CD4-positive, alpha-beta T cell treated with Interleukin-4 for 1 hour (primary cell): ENCODE data around the gene FGA.

Source experiments
- DNase-seq, 2 donors: peaks; one replicate each; pipeline ENCODE4 v3.0.0-alpha.2; 2020 to 2022

Gene FGA

GRCh38 chr4:154590329-154591006 is at the start of gene FGA:
TSS of gene FGA (minus strand) at chr4:154590742. CDS start at chr4:154590687, 55 bp downstream.
- DNase-seq, result no peak

- no peak for DNase-seq
These were observed 43.5 kb upstream of the FGA start for GRCh38 chr4:154634058-154634457.

- no peak for DNase-seq
These were observed 41.3 kb upstream of the FGA start for GRCh38 chr4:154631828-154632227.

GRCh38 chr4:154630324-154630723 is 39.8 kb upstream of the FGA start:
- DNase-seq, result no peak

- DNase-seq, result peak; percentile 21 to 35
These were observed 36.4 kb upstream of the FGA start for GRCh38 chr4:154626793-154627484.

- DNase-seq, result no peak
These were observed 35.4 kb upstream of the FGA start for GRCh38 chr4:154625971-154626370.

GRCh38 chr4:154623995-154624394 is 33.5 kb upstream of the FGA start:
- no peak for DNase-seq

- no peak for DNase-seq
These were observed 32.9 kb upstream of the FGA start for GRCh38 chr4:154623436-154623835.

- DNase-seq, result peak in 1 of 2 donors; percentile 52
These were observed 32.1 kb upstream of the FGA start for GRCh38 chr4:154622598-154622997.

- no peak for DNase-seq
These were observed 29.6 kb upstream of the FGA start for GRCh38 chr4:154620111-154620510.

- DNase-seq, result peak; percentile 48 to 51
These were observed 28.3 kb upstream of the FGA start for GRCh38 chr4:154618708-154619315.

- no peak for DNase-seq
These were observed 27.3 kb upstream of the FGA start for GRCh38 chr4:154617820-154618317.

GRCh38 chr4:154616731-154617130 is 26.2 kb upstream of the FGA start:
- peak in 1 of 2 donors; percentile 12 for DNase-seq

GRCh38 chr4:154616287-154616686 is 25.7 kb upstream of the FGA start:
- no peak for DNase-seq

GRCh38 chr4:154615211-154615610 is 24.7 kb upstream of the FGA start:
- DNase-seq, result no peak

- DNase-seq, result no peak
These were observed 23.8 kb upstream of the FGA start for GRCh38 chr4:154614306-154614705.

- DNase-seq, result no peak
These were observed 22.2 kb upstream of the FGA start, which contains the start of gene FGG for GRCh38 chr4:154612472-154613414. TSS of gene FGG (minus strand) at chr4:154612656. CDS start at chr4:154612609, 47 bp downstream.

- no peak for DNase-seq
These were observed 21.3 kb upstream of the FGA start for GRCh38 chr4:154611833-154612232.

GRCh38 chr4:154610582-154610981 is 20.0 kb upstream of the FGA start:
- no peak for DNase-seq

GRCh38 chr4:154609532-154609931 is 19.0 kb upstream of the FGA start:
- no peak for DNase-seq

GRCh38 chr4:154608361-154609252 is 18.1 kb upstream of the FGA start:
- no peak for DNase-seq
